Activated CD8-positive, alpha-beta T cell treated with anti-CD3 and anti-CD28 coated beads, Interleukin-2, amount 10 ng/mL, durations not matched to agents 7 days and 5 days (primary cell): ENCODE results near the gene FBXL13. TPM values are rescaled to one million over a fixed set of nuclear protein-coding genes. Genes with fewer than 3 reads are reported as not detected.
"Not testable (repeated sequence)": the region's sequence is repeated elsewhere in the genome, so short reads cannot be mapped to it uniquely, and the experiment has no call there.

Experiments
- ATAC-seq: fragments of 150-1000 bp; cut with Tn5 transposase; one replicate; pipeline ENCODE4 v1.10.0; 2021; ENCODE audit warnings: moderate library complexity
- CTCF ChIA-PET: fragments of 350-600 bp; sonication (Branson Sonifier 250); formaldehyde crosslinking; loops from one replicate; lab custom pipeline; 2021; ENCODE audit warnings: antibody characterized with exemption; lab: Charles Lee
- POLR2A ChIA-PET: fragments of 350-600 bp; sonication (Branson Sonifier 250); formaldehyde crosslinking; loops from one replicate; lab custom pipeline; 2021; ENCODE audit warnings: antibody characterized with exemption; lab: Charles Lee
- DNase-seq: peaks from one replicate; pipeline ENCODE4 v3.0.0-alpha.2; 2020
- H3K27ac Mint-ChIP-seq: one replicate; pipeline ENCODE4 v1.8.0; 2021; ENCODE audit warnings: mild to moderate bottlenecking, mixed read lengths
- H3K27me3 Mint-ChIP-seq: one replicate; pipeline ENCODE4 v1.8.0; 2021; ENCODE audit warnings: low read depth, mixed read lengths
- H3K36me3 Mint-ChIP-seq: one replicate; pipeline ENCODE4 v1.8.0; 2021; ENCODE audit warnings: low read depth, mixed read lengths
- H3K4me1 Mint-ChIP-seq: one replicate; pipeline ENCODE4 v1.8.0; 2021; ENCODE audit warnings: low read depth, mixed read lengths
- H3K4me3 Mint-ChIP-seq: one replicate; pipeline ENCODE4 v1.8.0; 2021; ENCODE audit warnings: mild to moderate bottlenecking, mixed read lengths
- H3K9me3 Mint-ChIP-seq: one replicate; pipeline ENCODE4 v1.8.0; 2022; ENCODE audit warnings: mixed read lengths; ENCODE audit not compliant: insufficient read depth
- total RNA-seq, 2 experiments: library from RNA; stranded (reverse); gene quantifications; one replicate each; pipeline ENCODE4 v1.2.3, GENCODE V29; 2021

Gene FBXL13
- total RNA-seq, 2 experiments from 2014 or later, result 0.13 to 0.34 TPM

- H3K36me3 Mint-ChIP-seq, H3K27ac Mint-ChIP-seq, ATAC-seq, H3K27me3 Mint-ChIP-seq, DNase-seq, H3K9me3 Mint-ChIP-seq, POLR2A ChIA-PET, H3K4me3 Mint-ChIP-seq, CTCF ChIA-PET, H3K4me1 Mint-ChIP-seq: not testable (repeated sequence)
Measured at GRCh38 chr7:103020876-103021275, 53.7 kb downstream of the FBXL13 start.

GRCh38 chr7:103018295-103018694, 56.3 kb downstream of the FBXL13 start:
- ATAC-seq, H3K36me3 Mint-ChIP-seq, POLR2A ChIA-PET: not testable (repeated sequence)

GRCh38 chr7:103011650-103012049, 62.9 kb downstream of the FBXL13 start:
- ATAC-seq (no peak), DNase-seq (no peak)
- Mint-ChIP-seq H3K4me1 (no peaks in the 10 kb centered on the region), H3K4me3 (no peak overlapping the region), H3K27ac (no peak overlapping the region), H3K9me3 (no peaks in the 10 kb centered on the region), H3K36me3 (no peaks in the 10 kb centered on the region), H3K27me3 (no peaks in the 10 kb centered on the region)
- CTCF ChIA-PET, result no interaction called here
- POLR2A ChIA-PET, result no interaction called here

More at GRCh38 chr7:103018295-103018694, 56.3 kb downstream of the FBXL13 start:
- H3K4me3 Mint-ChIP-seq, H3K9me3 Mint-ChIP-seq, DNase-seq, H3K4me1 Mint-ChIP-seq, CTCF ChIA-PET, H3K27ac Mint-ChIP-seq, H3K27me3 Mint-ChIP-seq: not testable (repeated sequence)

GRCh38 chr7:103010211-103010610, 64.4 kb downstream of the FBXL13 start:
- no peak for DNase-seq
- Mint-ChIP-seq H3K4me1 (no peaks in the 10 kb centered on the region), H3K27me3 (no peaks in the 10 kb centered on the region), H3K4me3 (no peak overlapping the region), H3K9me3 (no peaks in the 10 kb centered on the region), H3K36me3 (no peaks in the 10 kb centered on the region), H3K27ac (no peak overlapping the region)
- CTCF ChIA-PET, result interaction anchor here (0.6 kb wide), 1 partner anchor 252 kb away, joined by 3 read pairs; no protein-coding TSS in a partner anchor
- no peak for ATAC-seq
- POLR2A ChIA-PET, result no interaction called here

DNA sequence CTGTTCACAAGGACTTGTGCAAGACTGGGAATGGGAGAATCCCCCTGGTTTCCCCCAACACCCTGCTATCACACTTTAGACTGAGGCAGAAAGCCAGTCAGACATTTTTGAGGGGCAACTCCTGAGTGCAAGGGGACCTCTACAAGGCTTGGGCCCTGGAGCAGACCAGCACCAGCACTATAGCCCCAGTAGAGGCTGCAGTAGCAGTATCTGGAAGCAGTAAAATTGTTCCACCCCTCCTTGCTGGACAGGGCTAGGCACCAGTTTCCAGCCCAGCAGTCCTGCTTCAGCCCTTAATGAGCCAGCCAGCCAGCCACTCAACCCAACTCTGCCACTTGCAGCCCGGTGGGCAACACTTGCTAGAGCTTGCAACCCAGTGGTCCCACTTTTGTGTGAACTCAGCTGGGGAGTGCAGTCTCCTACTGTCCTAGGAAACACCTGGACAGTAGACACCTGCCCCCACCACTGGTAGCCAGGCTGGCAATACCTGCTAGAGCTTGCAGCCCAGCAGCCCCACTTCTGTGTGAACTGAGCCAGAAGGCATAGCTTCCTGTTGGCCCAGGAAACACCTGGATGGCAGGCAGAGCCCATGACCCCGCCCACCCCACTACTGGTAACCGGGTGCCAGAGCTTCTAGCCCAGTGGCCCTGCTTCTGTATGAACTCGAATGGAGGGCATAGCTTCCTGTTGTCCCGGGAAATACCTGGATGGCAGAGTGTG, 65.0 kb downstream of the FBXL13 start:
- no peaks in the 10 kb centered on the region for H3K27me3 Mint-ChIP-seq
- DNase-seq (no peak), ATAC-seq (no peak)
- no peak overlapping the region for H3K27ac Mint-ChIP-seq
- H3K36me3 Mint-ChIP-seq, result no peaks in the 10 kb centered on the region
- H3K4me1 Mint-ChIP-seq, result no peaks in the 10 kb centered on the region
- ChIA-PET CTCF (interaction anchor here (0.6 kb wide), 1 partner anchor 251 kb away, joined by 3 read pairs; no protein-coding TSS in a partner anchor), POLR2A (no interaction called here)
- H3K9me3 Mint-ChIP-seq, result no peaks in the 10 kb centered on the region
- no peak overlapping the region for H3K4me3 Mint-ChIP-seq

- H3K36me3 Mint-ChIP-seq, result no peaks in the 10 kb centered on the region
- H3K27ac Mint-ChIP-seq, result no peak overlapping the region
- no peaks in the 10 kb centered on the region for H3K4me1 Mint-ChIP-seq
- no peaks in the 10 kb centered on the region for H3K27me3 Mint-ChIP-seq
- H3K4me3 Mint-ChIP-seq, result no peak overlapping the region
- ChIA-PET CTCF (no interaction called here), POLR2A (no interaction called here)
- H3K9me3 Mint-ChIP-seq, result peaks cover 7% of the 10 kb centered on the region
- no peak for DNase-seq
- ATAC-seq, result no peak
Measured at GRCh38 chr7:103003004-103003403, 71.6 kb downstream of the FBXL13 start.

DNA sequence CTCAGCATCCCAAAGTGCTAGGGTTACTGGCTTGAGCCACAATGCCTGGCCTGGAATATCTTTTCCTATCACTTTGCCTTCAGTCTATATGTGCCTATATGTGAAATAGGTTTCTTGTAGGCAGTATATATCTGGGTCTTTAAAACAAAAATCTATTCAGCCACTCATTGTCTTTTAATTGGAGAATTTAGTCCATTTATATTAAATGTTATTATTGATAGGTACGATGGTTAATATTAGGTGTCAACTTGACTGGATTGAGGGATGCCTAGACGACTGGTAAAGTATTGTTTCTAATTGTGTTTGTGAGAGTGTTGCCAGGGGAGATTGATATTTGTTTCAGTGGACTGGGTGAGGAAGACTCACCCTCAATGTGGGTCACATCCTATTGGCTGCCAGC, 73.4 kb downstream of the FBXL13 start:
- Mint-ChIP-seq H3K4me3 (no peak overlapping the region), H3K27ac (no peak overlapping the region), H3K27me3 (no peaks in the 10 kb centered on the region), H3K9me3 (peaks cover 7% of the 10 kb centered on the region), H3K36me3 (no peaks in the 10 kb centered on the region), H3K4me1 (no peaks in the 10 kb centered on the region)
- no peak for DNase-seq
- ChIA-PET POLR2A (no interaction called here), CTCF (no interaction called here)
- no peak for ATAC-seq

- ChIA-PET CTCF (no interaction called here), POLR2A (no interaction called here)
- ATAC-seq, result no peak
- Mint-ChIP-seq H3K4me1 (no peaks in the 10 kb centered on the region), H3K36me3 (no peaks in the 10 kb centered on the region), H3K27me3 (no peaks in the 10 kb centered on the region), H3K9me3 (no peaks in the 10 kb centered on the region), H3K27ac (no peak overlapping the region), H3K4me3 (no peak overlapping the region)
- DNase-seq, result no peak
Measured at GRCh38 chr7:102996957-102997356, 77.6 kb downstream of the FBXL13 start.

DNA sequence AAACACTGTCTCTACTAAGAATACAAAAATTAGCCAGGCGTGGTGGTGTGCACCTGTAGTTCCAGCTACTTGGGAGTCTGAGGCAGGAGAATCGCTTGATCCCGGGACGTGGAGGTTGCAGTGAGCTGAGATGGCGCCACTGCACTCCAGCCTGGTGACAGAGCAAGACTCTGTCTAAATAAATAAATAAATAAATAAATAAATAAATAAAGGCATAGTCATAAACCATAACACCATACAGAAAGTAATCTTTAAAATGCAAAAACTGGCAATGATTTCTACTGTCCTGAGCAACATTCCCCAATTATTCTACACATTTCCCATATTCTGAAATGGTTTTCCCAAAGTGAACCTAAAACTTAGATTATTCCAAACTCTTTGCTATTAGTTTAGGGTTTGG, 79.0 kb downstream of the FBXL13 start:
- CTCF ChIA-PET, H3K36me3 Mint-ChIP-seq, H3K4me1 Mint-ChIP-seq, H3K27me3 Mint-ChIP-seq, ATAC-seq, H3K27ac Mint-ChIP-seq, H3K4me3 Mint-ChIP-seq, POLR2A ChIA-PET, DNase-seq, H3K9me3 Mint-ChIP-seq: not testable (repeated sequence)

- no peaks in the 10 kb centered on the region for H3K36me3 Mint-ChIP-seq
- H3K4me3 Mint-ChIP-seq, result no peak overlapping the region
- ChIA-PET POLR2A (no interaction called here), CTCF (no interaction called here)
- H3K4me1 Mint-ChIP-seq, result no peaks in the 10 kb centered on the region
- no peaks in the 10 kb centered on the region for H3K27me3 Mint-ChIP-seq
- no peak overlapping the region for H3K27ac Mint-ChIP-seq
- ATAC-seq (no peak), DNase-seq (no peak)
- no peaks in the 10 kb centered on the region for H3K9me3 Mint-ChIP-seq
Measured at GRCh38 chr7:102994567-102994966, 80.0 kb downstream of the FBXL13 start.

DNA sequence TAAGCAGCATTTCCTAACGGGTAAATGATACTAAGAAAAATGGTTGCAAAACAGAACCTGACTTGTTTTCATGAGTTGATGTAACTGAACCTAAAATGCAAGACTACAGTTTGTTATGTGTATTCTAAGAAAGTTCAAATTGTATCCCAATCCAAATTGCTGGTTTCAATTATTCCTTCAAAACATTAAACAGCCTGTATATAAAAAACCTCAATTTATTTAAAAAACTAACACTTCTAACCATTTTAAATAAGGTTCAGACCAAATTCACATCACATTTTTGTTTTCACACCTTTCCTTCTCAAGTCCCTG, 80.9 kb downstream of the FBXL13 start:
- H3K27ac Mint-ChIP-seq, result no peak overlapping the region
- no peaks in the 10 kb centered on the region for H3K36me3 Mint-ChIP-seq
- no peaks in the 10 kb centered on the region for H3K27me3 Mint-ChIP-seq
- POLR2A ChIA-PET, result no interaction called here
- ATAC-seq, result no peak
- H3K4me1 Mint-ChIP-seq, result no peaks in the 10 kb centered on the region
- CTCF ChIA-PET, result no interaction called here
- H3K4me3 Mint-ChIP-seq, result no peak overlapping the region
- H3K9me3 Mint-ChIP-seq, result no peaks in the 10 kb centered on the region
- DNase-seq, result no peak

DNA sequence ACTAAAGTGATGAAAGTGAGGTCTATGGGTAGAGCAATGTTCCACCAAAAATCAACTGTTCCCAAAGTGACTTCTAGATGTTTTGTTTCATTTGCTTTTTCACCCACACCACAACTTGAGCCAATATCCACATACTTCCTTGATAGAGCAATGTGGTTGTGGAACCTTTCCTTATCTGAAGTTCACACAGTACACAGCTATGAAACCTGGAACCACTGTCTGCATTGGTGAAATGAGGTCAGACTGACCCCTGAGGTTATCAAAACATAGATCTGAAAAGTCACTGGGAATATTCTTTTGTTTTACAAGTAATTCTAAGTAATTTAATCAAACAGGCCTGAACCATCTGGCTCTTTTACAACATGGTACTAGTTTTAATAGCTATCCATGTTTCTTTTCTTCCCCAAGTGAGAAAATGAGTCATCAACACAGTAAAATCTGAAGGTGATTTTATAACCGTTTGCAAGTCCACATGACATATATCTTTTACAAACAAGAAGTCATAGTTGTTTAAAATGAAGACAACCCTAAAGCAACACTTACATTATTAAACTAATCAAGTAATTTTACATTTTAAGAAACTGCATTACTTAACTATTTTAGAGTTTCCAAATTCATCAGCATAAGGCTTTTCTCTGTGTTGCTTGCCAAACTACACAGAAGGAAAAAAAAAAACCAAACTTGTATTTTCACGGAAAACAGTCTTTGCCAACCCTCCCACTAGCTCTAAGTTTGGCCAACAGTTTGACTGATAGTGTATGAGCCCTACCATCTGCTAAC, 81.5 kb downstream of the FBXL13 start:
- no peaks in the 10 kb centered on the region for H3K9me3 Mint-ChIP-seq
- no peak overlapping the region for H3K27ac Mint-ChIP-seq
- CTCF ChIA-PET, result no interaction called here
- no peak for ATAC-seq
- no peak overlapping the region for H3K4me3 Mint-ChIP-seq
- no peaks in the 10 kb centered on the region for H3K4me1 Mint-ChIP-seq
- no peaks in the 10 kb centered on the region for H3K36me3 Mint-ChIP-seq
- H3K27me3 Mint-ChIP-seq, result no peaks in the 10 kb centered on the region
- DNase-seq, result no peak
- POLR2A ChIA-PET, result no interaction called here
